ENCODE results near the gene PDHA1.

Gene PDHA1

DNA sequence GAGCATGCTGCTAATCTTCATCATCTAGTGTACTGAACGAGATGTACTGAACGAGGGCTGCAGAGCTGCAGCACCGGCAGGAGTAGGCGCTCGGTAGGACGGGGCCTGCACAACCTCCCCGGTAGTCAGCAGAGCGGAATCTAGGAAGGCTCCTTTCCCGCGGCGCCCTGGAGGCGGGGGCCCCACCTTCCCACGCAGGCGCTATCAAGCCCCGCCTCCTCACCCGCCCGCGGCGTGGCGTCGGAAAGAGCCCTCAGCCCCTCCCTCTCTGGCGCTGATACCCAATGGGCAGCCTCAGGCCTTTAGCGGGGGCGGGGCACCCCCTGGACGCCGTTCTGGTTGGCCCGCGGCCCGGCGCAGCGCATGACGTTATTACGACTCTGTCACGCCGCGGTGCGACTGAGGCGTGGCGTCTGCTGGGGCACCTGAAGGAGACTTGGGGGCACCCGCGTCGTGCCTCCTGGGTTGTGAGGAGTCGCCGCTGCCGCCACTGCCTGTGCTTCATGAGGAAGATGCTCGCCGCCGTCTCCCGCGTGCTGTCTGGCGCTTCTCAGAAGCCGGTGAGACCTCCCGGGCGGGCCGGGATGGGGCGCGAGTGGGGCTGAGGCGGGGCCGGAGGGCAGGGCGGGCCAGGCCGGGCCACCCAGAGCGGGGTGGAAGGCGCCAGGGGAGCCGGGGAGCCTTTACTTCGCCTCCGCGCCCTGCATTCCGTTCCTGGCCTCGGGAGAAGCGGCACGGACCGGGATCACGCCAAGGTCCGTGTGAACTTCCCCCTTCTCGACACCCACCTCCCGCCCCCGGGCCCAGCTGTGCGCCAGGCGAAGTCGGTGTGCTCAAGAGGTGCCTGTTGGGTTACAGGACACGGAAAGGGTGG lies at the start of gene PDHA1:
Gene PDHA1 (plus strand): TSS at position 393 of the 874 bp plus-strand sequence. CDS start 111 bp downstream, at position 504.
- DNase-seq: peak; percentile 91

DNA sequence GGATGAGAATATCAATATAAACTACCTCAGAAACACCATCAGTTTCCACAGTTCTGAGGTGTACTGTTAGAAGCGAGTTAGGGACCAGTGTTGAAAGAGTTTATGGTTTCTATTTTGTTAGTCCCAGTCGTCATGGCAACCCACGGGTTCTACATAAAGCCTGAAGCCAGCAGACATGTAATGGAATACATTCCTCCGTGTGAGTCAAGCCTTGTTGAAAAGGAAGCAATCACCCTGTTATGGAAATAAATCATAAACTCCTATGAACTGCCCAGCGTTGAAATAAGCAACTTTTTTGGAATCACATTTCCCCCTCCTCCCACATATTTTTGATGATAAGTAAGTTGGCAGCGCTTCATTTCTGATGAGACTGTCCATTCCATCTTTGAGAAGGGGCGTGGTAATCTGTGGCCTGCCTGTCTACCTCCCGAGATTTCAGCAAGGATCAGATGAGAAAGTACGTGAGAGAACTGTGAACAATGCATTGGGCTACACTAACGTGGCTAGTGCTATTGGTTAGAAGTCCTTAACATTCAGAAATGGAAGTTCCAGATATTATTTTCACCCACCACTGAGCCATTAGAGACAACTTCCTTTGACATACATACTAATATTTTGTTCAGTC lies 40.4 kb upstream of the PDHA1 start:
- DNase-seq: no peak

DNA sequence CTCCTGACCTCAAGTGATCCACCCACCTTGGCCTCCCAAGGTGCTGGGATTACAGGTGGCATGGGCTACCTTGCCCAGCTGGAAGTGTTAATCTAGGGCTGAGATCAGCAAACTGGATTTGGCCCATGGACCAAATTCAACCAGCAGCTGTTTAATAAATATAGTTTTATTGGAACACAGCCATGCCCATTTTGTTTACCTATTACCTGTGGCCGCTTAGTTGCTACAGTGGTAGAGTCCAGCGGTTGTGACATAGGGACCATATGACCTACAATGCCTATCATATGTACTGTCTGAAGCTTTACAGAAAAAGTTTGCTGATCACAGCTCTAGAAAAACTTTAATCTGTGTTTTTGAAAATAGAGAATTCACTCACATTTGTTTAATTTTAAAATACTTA lies 17.2 kb upstream of the PDHA1 start:
- DNase-seq: no peak

DNA sequence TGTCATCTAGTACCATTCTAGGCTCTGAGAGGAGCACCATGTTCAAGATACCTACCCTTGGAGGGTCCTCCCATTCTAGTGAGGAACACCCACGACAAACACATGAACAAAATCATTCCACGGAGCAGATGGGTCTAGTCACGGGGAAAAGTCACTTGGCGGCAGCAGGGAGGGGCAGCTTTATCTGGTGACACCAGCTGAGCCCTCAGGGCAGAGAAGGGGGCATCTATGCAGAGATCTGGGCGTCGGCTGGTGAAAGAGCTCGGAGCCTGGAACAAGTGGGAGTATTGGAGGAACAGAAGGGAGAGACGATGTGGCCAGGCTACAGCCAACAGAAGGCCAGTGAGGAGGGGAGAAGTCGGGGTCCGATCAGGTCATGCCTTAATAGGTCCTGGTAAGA lies 11.9 kb upstream of the PDHA1 start:
- no peak for DNase-seq

DNA sequence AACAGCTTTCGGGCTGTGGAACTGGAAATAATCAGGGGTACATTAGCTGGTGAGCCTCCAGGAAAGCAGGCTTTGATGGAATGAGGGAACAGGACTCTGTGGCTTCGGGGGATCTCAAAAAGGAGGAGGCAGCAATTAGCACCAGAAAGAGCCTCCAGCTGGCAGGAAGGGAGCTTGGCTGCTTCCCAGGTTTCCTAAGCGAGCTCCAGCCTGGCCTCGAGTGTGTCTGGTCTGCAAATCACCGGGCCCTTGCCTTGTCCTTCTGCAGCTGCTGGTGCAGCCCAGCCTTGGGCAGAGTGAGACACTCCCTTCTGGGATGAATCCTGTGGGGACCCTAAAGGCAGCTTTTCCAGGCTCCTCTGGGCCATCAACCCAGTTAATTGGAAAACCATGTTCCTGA lies 10.7 kb upstream of the PDHA1 start:
- no peak for DNase-seq

DNA sequence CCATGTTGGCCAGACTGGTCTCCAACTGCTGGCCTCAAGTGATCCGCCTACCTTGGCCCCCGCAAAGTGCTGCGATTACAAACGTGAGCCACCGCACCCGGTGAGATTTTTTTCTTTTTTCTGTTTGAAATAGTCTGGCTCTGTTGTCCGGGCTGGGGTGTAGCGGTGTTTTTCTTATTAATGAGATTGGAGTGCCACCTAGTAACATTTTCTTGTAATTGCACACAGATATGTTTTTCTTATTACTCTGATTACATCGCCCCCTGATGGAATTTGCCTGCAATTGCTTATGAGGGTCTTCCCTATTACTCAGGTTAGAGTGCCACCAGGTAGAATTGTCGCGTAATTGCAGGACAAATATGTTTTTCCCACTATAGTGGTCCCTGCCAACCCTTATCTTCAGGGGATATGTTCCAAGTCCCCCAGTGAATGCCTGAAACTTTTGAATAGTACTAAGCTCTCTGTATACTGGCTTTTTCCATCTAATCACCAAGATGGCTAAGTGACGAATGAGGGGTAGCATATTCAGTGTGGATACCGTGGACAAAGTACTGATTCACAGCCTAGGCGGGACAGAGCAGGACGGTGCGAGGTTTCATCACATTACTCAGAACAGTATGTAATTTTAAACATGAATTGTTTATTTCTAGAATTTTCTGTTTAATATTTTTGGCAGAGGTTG lies 8.6 kb upstream of the PDHA1 start:
- no peak for DNase-seq

DNA sequence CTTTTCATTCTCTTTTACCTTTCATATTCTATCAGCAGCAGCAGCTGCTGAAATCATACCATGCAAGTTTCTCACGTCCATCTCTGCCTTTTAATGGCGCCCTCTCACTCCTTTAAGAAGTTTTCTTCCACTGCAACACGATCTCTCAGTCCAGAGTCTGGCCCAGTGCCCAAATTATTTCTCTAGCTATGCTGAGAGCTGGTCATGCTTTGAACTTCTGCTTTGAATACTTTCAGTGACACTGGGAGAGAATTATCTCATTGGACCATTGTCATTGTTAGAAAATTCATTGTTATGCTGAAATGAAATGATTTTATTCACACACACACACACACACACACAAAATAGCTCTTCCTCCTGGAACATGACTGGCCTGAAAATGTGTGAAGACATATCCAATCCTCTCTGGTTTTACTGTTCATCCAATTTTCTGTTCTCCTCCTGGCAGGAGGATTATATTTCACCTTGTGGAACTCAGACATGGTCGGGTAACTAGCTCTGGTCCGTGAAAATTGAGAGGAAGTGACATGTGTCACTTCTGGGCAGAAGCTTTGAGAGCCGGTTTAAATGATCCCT lies 1.3 kb upstream of the PDHA1 start:
- no peak for DNase-seq

DNA sequence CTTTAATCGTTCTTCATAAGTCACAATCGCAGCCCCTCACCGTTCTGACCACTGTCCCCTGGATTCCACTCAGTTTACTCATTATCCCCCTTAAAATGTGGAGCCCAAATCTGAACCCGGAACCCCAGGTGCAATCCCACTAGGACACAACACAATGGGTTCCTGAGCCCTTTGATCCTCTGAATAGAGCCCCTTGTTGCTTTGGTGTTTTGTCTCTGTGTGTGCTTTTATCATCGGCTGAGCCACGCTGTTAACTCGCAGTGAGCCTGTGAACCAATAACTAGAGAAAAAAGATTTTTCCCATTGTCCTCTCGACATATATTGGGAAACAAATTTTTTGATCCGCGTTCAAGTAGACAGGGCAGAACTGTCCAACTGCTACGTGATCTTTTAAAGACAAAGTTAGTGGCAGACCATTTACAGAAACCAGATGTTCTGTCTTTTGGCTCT lies 617 bp upstream of the PDHA1 start:
- no peak for DNase-seq

DNA sequence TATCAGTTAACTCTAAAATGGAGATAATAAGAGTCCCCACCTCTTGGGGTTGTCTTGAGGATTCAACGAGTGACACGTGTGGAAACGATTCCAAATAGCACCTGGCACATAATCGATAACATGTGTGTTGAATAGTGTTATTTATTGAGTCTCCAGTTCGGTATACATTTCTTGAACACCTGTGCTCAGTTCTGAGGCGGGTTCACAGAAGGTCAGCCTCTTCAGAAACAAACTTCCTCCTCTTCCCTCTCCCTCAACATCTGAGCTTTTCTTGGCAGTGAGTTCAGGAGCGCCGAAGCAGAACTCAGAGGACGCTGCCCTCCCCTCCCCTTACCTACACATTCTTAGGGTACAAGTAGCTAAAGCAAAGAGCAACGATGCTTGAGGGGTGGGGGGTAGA lies 934 bp downstream of the PDHA1 start:
- DNase-seq: no peak

DNA sequence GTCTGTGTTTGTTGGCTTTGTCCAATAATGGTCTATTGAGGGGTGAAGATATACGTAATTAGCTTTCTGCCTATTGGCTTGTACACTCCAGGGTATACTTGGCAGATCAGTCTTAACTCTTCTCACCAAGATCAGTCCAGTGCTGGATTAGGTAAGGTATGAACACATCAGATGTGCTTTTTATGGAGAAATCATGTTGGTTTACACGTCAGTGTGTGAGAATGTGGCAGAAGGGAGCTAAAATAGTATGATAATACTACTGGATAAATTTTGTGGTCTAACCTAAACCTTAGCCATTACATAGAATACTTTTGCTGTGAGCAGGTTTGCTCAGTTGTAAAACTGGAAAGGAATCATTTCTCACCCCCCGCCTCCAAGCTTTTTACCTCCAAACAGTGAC lies 4.2 kb downstream of the PDHA1 start:
- DNase-seq: no peak

DNA sequence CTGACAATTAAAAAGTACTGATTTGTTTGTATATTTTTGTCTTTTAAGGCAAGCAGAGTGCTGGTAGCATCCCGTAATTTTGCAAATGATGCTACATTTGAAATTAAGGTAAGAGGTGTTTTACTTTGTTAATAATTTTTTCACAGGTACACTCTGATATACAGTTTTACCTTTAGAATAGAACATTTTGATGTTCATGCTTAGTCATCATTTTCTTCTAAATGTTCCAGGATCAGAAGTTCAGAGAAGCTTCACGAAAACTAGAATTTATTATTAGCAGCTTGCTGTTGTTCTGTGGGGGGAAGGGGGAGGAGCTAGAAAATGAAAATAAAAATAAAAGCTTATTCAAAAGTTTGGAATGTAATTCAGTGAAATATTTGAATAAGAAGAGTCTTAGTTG lies 5.5 kb downstream of the PDHA1 start:
- DNase-seq: no peak

DNA sequence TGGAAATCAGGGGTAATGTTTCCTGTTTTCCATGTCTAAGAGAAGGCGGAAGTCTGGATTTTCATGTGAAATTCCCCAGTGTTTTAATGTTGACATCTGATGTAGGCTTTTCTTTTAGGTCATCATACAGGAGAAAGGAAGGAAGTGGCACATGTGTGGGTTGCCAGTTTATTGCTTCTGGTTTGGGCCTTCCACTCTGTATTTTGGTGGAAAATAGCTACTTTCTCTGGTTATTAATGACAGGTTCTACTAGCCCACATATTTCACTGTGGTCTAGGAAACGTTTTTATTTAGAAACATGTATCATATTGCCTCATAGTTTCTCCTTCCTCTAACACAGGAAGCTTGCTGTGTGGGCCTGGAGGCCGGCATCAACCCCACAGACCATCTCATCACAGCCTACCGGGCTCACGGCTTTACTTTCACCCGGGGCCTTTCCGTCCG lies 7.2 kb downstream of the PDHA1 start:
- no peak for DNase-seq

DNA sequence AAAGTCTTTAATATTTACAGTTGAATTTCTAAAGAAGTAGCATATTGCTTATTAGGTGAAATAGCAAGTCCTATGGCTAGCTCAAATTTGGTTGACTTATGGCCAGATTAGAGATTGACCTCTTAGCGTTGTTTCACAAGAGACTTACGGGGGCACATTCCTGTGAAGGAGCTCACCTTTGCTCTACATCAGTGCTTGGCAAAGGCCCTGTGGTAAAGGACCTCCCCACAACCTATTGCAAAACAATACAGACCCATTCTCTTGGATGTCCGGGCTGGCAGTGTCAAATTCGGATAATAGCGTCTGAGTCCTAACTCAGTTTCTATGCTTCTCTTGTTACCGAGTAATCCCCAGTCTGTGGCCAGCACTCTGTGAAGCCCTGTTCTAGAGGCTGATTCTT lies 10.9 kb downstream of the PDHA1 start:
- no peak for DNase-seq

DNA sequence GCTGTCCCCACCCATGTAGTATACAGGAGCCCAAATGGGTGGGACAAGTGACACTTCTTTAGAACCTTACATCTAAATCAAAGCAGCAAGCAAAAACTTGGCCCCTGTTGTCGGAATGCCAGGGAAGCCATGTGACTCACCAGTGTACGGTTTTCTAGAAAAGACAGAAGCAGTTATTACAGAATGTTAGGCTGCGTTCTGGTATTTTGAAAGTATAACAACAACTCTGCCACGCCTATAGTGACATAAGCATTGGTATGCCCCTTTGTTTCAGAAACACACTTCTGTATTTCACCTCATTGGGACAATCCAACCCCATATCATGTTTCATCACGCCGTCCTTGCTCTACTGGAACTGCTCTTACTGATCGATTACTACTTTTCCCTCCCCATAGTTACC lies 14.8 kb downstream of the PDHA1 start:
- DNase-seq: no peak

DNA sequence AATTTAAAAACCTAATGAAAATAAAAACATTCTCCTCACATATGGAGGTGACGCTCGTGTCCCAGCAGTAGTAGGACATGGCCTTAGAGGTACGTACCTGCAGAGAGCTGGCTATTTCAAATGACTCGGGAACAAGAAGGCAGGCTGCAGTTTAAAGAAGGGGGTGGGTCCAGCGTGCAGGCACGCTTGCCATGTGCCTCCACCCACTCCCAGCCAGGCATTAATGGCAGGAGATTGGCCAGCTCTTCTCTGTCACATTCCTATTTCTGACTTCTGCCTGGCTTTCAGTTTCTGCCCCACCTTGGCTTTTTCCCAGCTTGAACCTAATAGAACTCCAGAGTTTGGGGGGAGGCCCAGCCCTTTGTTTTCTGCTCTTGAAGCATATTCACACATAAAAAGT lies 17.2 kb downstream of the PDHA1 start:
- no peak for DNase-seq

DNA sequence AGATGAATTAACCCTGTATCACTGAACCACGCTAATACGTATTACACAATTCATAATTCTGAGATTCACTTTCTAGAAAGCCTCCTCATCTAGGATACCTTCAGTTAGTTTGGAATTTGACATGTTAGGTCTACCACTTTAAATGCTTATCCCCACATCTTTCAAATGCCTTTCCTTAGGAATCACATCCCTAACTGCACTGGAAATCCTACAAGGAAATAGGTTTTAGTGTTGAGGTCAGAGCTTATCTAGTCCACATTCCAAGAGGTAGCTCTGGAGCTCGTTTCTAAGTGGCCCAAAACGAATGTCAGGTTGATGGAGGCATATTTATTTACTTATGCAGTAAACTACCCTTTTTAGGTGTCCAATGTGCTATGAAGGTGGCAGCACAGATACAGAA lies 18.0 kb downstream of the PDHA1 start:
- no peak for DNase-seq

DNA sequence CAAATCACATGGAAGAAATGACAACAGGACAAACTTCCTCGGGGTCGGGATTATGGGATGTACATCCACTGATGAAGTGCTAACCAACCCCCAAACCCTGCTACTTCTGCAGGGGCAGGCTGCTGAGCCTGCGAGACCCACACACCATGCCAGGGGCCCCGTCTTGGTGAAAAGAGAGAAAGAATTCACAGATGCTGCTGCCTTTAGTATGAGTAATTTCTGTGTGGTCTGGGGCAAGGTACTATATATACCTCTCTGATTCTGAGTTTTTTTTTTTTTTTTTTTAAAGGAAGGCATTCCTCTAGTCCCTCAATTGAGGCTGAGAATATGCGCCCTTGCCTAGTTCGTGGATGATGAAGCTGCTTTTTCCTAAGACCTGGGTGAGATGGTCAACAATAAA lies 24.8 kb downstream of the PDHA1 start:
- DNase-seq: no peak

DNA sequence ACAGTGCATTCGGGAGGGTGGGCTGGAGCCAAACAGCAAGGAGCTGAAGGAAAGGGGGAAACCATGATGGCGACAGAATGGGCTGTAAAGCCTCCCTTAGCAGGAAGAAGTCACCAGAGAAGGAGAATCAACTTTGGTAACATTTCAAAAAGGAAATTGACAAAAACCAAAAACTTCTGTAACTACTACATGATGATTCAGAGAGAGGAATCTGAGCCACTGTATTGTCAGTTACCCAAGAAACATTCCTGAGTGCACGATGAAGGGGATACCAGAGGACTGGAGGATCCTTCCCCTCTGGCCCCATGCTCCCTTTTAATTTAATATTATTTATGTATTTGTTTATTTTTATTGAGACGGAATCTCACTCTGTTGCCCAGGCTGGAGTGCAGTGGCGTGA lies 26.3 kb downstream of the PDHA1 start:
- DNase-seq: no peak

DNA sequence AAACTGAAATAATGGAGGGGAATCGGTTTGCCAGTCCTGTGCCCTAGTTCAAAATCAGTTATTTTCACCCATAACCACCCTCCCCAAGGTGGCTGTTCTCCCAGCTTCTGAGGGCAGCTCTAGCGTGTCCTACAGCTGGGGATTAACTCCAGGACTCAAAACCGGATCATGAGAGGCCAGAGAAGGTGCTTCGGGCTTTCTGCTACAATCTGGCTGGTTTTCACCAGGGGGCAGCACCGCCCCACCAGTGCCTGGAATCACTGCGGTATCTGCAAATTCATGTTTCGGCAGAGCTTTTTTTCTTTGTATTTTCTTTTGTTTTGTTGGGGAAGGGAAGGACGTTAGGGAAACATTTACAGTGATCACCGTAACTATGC lies 28.4 kb downstream of the PDHA1 start:
- peak; percentile 57 for DNase-seq

DNA sequence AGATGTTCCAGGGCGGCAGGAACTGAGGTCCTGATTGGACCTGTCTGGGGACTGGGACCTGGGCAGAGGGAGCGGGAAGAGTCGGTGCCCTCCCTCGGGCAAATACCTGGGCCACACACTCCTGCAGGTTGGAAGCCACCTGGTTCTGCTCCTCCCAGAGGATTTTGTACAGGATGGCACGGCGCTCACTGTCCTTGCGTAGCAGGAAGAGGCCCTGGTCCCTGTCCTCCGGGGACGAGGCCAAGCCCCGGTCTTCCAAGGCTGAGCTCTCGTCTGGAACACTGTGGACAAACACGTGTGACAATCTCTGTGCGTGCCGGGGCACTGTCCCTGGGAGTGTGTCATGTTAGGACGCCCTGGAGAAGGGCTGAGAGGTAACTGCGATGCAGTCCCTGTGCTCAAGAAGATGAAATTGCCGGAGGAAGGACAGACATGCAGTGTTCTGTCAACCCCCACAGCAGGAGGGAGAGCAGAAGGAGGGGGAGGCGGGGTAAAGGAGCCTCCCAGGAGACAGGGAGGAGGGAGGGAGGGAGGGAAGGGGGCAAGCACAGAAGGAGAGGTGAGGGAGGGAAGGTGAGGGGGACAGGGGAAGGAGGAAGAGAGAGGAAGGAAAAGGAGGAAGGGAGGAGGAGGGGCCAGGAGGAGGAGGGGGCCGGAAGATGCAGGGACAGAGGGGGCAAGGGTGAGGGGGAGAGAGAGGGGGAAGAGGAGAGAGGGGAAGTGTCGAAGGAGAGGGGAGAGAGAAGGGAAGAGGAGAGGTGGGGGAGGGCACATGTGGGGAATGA lies 29.0 kb downstream of the PDHA1 start:
- DNase-seq: no peak

DNA sequence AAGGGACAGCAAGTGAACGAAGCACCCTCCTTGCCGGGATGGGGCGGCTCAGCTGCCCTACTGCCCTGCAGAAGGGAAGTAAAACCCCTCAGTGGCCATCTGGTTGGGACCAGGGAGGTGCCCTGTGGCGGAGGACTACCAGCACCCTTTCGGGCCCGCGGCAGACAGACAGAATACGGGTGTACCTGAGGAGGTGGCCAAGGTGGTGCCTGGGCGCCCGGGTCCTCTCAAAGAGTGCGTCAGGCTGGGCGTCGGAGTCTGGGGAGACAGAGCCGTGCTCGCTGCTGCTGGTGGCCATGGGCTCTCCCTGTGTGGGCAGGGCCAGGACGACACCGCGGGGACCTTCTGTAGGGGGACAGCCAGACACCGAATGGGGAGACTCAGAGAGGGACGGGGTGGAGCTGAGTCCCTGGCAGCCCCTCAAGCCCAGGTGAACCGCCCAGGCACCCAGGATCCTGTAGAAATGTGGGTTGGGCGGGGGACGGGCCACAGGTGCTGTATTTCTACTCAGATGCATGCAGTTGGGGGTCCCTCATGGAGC lies 29.7 kb downstream of the PDHA1 start:
- no peak for DNase-seq

DNA sequence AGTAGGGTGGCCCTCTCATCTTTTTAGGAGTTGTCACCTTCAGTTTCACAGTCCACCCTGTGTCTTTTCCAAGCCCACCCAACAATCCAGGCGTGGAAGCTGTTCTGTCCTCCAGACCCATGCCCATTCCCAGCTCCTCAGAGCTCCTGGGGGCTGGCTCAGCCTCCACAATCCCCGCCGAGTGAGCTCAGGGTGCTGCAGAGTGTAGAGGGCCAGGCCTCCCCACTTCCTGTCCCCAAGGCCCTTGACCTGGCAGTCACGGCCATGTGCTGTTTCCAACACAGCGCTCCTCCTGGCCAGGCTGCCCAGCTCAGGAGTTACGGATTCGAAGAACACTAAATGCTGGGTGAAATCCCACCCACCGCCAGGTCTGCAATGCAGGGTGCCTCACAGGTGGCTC lies 31.8 kb downstream of the PDHA1 start:
- no peak for DNase-seq

Measured in CD4-positive, alpha-beta T cell treated with Interferon gamma for 1 hour (primary cell).